C4-2B (cell line): ENCODE results near the gene NTRK3.

ENCODE experiments used
- H3K27ac ChIP-seq: fragments of 450-650 bp; 2 replicates; pipeline ENCODE4 v1.5.1; 2017
- CTCF ChIP-seq: fragments of 450-650 bp; conservative IDR thresholded peaks from 2 replicates; pipeline ENCODE4 v1.5.1; 2017; ENCODE audit warnings: mild to moderate bottlenecking
- ZFX ChIP-seq: fragments of 450-650 bp; IDR thresholded peaks from 2 replicates; pipeline ENCODE4 v1.6.1; 2017

NTRK3 gene

GRCh38 chr15:88225461-88225860 is 31.1 kb downstream of the NTRK3 start:
- TF ChIP-seq CTCF: no peak
- TF ChIP-seq ZFX: no peak
- H3K27ac ChIP-seq: no peak overlapping the region

GRCh38 chr15:88223084-88223483 is 33.5 kb downstream of the NTRK3 start:
- TF ChIP-seq CTCF (no peak), ZFX (no peak)
- H3K27ac ChIP-seq: no peak overlapping the region

GRCh38 chr15:88221836-88222235 is 34.7 kb downstream of the NTRK3 start:
- no peak for TF ChIP-seq CTCF
- no peak for TF ChIP-seq ZFX

GRCh38 chr15:88220443-88221335 is 35.9 kb downstream of the NTRK3 start:
- TF ChIP-seq ZFX (no peak), CTCF (no peak)
- H3K27ac ChIP-seq: no peak overlapping the region

More at GRCh38 chr15:88221836-88222235, 34.7 kb downstream of the NTRK3 start:
- H3K27ac ChIP-seq: no peak overlapping the region

GRCh38 chr15:88219623-88220022 is 36.9 kb downstream of the NTRK3 start:
- H3K27ac ChIP-seq: no peak overlapping the region
- TF ChIP-seq ZFX (no peak), CTCF (no peak)

- TF ChIP-seq ZFX (no peak), CTCF (no peak)
- H3K27ac ChIP-seq: no peak overlapping the region
Observed at GRCh38 chr15:88218557-88219221, 37.9 kb downstream of the NTRK3 start.

- no peak overlapping the region for H3K27ac ChIP-seq
- no peak for TF ChIP-seq CTCF
- TF ChIP-seq ZFX: no peak
Observed at GRCh38 chr15:88215066-88215648, 41.4 kb downstream of the NTRK3 start.
